H1 (cell line): ENCODE results near the gene EIF4E2. TPM values are rescaled to one million over a fixed set of nuclear protein-coding genes. Genes with fewer than 3 reads are reported as not detected.

Experiments used
- KDM4A ChIP-seq: IDR thresholded peaks from one replicate; pipeline ENCODE4 v1.7.1; 2012; ENCODE audit warnings: low read depth, mild to moderate bottlenecking, moderate library complexity, low read length, inconsistent platforms; ENCODE audit not compliant: severe bottlenecking
- polyA plus RNA-seq, 7 experiments: library from polyadenylated mRNA; depleted of rRNA in 3 of 7; stranded (reverse) in 5 of 7; unstranded in 2 of 7; fragments of >200 nt in 5 of 7; fragments of 200-250 nt in 2 of 7; gene quantifications; 1 replicate in 5 of 7; 2 replicates in 1 of 7; 4 replicates in 1 of 7; pipeline versions ENCODE4 v1.2.1 to v1.2.3, GENCODE V29; 2011 to 2013; ENCODE audit warnings: missing spikeins in 2 of 7, mixed read lengths in 2 of 7
- total RNA-seq: library from RNA; stranded (reverse); fragmentation: NEBNext Ultra II Directional; extraction: Animal tissue kit (Norgen Biotek cat#: 25700); gene quantifications from 2 replicates; pipeline ENCODE4 v1.2.1, GENCODE V29; 2021

EIF4E2 gene
- total and polyA plus RNA-seq, 2 of the 8 experiments (the other 6 are each of a cell fraction or from before 2014, with no cell fraction given) = 39.4 to 114 TPM

GRCh38 chr2:232551250-232551638, 755 bp downstream of the EIF4E2 start (continued):
- no peak for TF ChIP-seq KDM4A
